ENCODE measurements around the gene OSBPL2. TPM values are rescaled to one million over a fixed set of nuclear protein-coding genes. Genes with fewer than 3 reads are reported as not detected.
A peak's percentile ranks its signal among the peaks of the same experiment; 100 is the strongest.

The OSBPL2 gene
- total RNA-seq, 2 donors from 2014 or later: 40.1 to 41.2 TPM

DNA sequence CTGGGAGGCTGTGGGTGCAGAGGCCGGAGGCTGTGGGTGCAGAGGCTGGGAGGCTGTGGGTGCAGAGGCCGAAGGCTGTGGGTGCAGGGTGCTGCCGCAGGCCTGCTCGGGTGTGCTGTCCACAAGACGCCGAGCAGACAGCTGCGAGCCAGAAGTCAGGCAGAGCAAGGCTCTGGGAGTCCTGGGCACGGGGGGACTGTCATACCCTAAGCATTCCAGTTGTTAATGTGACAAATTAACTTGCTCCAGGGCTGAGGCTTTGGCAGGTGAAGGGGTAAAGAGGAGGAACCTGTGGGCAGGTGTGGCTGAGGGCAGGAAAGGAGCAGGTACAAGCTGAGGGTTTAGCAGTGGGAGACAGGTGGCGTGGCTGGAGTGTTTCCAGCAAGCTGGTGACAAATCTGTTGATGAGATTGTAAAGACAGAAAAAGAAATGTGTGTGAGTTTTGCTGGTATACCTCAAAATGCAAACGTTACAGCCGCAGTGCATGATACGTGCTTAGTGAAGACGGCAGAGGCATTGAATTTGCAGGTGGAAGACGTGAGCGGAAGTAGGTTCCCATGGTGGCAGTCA, 50.3 kb downstream of the OSBPL2 start:
- no peak for DNase-seq
- intact Hi-C loops (cut with DNase I): no loop called here
- ATAC-seq: no peak

DNA sequence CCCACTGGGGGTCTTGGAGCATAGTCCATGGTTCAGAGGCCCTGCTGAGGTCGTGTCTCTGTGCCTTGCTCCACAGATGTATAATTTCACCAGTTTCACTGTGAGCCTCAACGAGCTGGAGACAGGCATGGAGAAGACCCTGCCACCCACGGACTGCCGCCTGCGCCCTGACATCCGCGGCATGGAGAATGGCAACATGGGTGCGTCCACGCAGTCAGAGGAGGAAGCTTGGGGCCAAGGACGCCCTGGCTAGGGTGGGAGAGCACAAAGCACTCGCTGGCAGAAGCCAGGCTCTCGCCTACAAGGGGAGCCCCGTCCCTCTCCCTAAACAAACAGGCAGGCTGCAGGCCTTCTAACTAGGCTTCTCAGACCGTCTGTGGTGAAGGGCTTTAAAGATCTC, 50.8 kb downstream of the OSBPL2 start:
- intact Hi-C loops (cut with DNase I): no loop called here
- ATAC-seq: no peak
- DNase-seq: no peak

DNA sequence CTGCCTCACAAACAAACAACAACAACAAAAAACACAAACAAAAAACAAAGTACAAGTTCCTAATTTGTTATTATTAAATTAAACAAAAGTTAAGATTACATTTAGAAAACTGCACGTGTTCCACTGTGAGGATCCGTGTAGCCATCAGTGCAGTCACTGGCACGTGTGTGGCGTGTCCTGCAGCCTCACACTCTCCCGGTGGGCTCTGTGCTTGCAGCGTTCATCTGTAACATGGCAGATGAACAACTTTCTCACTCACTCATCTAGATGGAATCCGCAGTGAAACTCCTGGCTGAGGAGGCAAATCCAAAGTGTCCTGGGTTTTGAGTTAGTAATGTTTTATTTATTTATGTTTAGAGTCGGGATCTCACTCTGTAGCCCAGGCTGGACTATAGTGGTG, 51.6 kb downstream of the OSBPL2 start:
- ATAC-seq: no peak
- no peak for DNase-seq
- intact Hi-C loops (cut with DNase I): no loop called here

DNA sequence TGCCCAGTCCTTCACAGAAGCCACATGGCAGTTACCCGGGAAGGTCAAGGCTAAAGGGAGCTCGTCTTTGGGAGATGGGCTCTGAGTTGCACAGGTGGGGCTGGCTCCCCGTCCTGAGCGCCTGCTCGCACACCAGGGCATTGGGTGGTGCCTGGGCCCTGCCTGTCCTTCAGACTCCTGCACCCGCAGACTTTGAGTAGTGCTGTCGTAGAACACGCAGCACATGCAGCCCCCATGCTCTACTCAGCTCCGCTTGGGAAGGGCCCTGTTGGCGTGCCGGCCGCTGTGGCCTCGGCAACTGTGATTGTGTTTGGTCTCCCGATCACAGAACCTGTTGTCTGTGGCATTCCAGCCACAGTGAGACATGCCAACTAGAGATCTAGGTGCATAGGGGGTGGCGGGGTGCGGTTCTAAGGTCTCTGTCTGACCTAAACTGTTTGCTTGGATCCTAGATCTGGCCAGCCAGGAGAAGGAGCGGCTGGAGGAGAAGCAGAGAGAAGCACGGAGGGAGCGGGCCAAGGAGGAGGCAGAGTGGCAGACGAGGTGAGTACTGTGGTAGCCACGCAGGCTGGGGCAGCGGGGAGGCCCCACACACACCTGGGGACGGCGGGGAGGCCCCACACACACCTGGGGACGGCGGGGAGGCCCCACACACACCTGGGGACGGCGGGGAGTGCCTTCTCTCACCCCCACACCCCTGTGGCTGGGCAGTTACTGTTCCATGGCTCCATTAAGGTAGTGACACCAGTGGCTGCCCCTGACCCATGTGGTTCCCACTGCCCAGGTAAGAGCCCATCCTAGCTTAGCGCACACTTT, 53.1 kb downstream of the OSBPL2 start:
- intact Hi-C loops (cut with DNase I): no loop called here
- ATAC-seq (peak in 1 of 2 donors; percentile 9), DNase-seq (no peak)

DNA sequence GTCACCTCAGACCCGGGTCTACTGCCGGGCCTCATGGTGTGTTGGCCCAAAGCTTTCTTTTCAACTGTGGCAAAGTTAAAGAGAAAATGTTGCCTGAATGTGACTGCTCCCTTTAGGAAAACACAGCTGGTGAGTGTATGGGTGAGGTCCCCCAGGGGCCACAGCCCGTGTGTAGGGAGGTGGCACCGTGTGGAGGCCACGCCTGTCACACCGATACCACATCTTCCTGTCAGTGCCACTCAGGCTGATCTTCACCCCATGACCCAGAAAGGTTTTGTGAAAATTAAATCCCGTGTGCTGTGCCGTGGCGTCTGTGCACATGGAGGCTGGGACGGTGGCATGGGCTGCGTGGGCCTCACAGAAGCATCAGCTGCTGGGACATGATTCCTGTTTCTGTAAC, 53.8 kb downstream of the OSBPL2 start:
- intact Hi-C loops (cut with DNase I): no loop called here
- DNase-seq: no peak
- ATAC-seq: no peak

DNA sequence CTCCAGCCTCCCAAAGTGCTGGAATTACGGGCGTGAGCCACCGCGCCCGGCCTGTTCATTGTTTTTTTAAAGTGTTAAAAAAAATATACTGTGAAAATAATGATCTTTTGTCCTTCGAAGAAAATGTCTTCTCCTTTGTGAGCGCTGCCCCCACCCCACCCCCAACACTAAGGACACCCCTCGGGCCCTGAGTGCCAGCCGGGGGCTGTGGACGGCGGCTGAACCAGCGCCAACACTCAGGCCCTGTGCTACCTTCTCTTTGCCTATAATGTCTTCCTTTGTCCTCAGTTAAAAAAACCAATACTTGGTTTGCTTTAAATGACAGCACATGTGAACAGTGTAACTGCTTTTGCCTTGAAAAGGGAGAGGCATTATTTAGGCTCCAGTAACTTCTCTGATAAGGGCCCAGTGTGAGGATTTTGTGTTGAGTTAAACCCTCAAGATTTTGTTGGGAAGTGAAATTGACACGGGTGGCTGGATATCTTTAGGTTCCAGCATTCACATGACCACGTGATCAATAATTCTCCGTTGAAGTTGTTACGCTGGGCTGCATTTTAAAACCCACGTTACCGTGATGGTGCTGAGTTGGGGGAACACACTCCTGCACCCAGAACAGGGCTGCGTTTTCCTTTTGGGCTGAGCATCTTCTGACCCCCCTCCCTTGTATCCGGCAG, 54.9 kb downstream of the OSBPL2 start:
- ATAC-seq: no peak
- intact Hi-C loops (cut with DNase I): no loop called here

DNA sequence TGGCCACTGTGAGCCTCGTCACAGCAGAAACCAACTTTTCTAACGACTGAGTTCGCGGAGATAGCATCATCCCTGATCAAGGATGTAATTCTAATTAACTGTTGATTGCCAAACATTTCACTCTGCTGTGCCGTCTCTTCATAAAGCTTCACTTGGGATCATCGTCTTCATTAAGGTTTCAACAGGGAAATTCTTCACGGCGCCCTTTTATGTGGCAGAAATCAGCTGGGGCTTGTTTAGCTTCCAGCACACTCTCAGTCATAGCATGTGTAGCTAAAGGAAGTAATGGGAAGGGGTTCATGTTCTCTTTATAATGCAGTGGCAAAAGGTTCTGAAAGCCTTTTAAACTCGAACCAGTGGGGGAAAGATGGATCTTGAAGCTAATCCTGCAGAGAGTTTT, 55.6 kb downstream of the OSBPL2 start:
- intact Hi-C loops (cut with DNase I): no loop called here

More for the DNA sequence above, 54.9 kb downstream of the OSBPL2 start:
- DNase-seq: no peak

DNA sequence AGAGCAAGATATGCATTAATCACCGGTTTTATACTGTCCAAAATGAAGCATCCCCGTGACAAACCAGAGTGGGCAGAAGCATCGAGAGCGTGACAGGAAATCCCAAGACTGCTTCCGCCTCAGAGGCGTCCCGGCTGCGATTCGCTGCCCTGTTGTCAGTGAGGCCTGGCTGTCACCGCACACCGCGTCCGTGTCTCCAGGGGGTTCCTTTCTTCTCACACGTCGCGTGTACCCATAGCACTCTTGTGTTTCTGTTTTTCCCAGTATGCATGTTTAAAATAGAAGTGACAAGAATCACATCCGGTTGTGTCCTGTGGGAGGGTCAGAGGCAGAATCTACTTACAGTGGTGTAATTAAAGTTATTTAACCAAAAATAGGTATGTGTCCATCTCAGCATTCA, 56.2 kb downstream of the OSBPL2 start:
- no peak for DNase-seq
- intact Hi-C loops (cut with DNase I): no loop called here

More for the DNA sequence above, 55.6 kb downstream of the OSBPL2 start:
- ATAC-seq (no peak), DNase-seq (no peak)

DNA sequence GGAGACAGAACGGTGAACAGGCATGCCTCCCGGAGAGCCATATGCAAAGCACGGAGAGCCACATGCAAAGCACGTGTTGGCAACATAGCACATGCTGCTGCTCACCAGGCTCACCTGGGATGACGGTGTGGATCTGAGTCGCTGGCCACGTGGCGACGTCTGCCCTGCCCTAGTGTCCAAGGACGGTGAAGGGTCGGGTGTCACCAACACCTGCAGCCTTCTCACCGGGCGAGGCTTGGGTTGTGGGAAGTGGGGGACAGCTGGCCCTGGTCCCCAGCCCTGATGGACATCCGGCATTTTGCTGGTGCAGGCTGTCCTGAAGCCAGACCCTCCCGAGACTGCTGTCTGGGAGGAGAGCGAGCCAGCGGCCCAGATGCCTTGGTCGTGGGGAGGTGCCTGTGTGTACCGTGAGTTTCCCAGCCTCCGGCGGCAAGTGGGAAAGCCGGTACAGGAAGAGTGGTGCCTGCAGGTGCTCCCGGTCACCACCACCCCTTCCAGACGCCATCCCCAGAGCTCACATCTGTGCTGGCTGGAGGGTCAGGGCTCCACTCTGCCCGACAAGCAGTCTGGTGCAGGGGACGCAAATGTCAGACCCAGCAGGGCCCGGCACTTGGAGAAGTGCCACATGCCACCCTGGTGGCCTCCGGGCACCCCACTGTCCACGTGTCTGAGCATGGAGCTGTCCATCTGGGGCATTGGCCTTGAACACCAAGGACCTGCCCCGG, 58.6 kb downstream of the OSBPL2 start:
- intact Hi-C loops (cut with DNase I): loop anchor here in 1 of 2 donors (5.0 kb wide), 1 partner anchor 185 kb away; no protein-coding TSS in a partner anchor
- ATAC-seq: no peak

More for the DNA sequence above, 56.2 kb downstream of the OSBPL2 start:
- ATAC-seq: no peak

DNA sequence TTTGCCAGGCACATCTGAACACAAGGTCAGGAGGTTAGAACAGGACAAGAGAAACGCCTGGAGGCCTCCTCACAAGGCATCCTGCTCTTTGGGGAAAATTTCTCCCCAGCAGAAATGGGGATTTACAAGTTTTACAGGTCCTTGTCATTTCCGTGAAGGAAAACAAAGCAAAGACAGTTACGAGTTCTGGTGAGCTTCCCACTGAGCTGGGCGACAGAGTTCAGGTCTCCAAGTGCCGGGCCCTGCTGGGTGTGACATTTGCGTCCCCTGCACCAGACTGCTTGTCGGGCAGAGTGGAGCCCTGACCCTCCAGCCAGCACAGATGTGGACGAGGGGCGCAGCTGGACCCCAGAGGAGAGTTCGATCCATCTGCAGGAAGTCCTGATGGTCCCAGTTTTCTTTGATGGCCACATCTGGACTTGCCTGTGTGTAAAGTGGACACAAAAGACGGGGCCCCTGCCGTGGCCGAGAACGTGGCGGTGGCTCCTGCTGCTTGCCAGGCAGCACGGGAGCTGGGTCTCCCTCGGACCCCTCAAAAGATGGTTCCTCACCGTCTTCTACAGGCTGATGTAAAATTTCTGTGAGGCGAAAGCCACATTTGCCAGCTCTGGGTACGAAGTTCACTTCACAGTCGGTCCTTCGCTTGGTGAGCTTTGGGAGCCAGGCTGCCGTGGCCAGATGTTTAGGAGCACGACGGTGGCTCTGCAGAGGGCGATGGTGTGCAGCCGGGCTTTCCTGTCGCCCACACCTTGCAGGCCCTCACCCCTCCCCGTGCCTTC, 59.3 kb downstream of the OSBPL2 start:
- ATAC-seq: no peak
- DNase-seq: no peak
- intact Hi-C loops (cut with DNase I): loop anchor here in 1 of 2 donors (5.0 kb wide), 1 partner anchor 185 kb away; no protein-coding TSS in a partner anchor

More for the DNA sequence above, 58.6 kb downstream of the OSBPL2 start:
- no peak for DNase-seq

DNA sequence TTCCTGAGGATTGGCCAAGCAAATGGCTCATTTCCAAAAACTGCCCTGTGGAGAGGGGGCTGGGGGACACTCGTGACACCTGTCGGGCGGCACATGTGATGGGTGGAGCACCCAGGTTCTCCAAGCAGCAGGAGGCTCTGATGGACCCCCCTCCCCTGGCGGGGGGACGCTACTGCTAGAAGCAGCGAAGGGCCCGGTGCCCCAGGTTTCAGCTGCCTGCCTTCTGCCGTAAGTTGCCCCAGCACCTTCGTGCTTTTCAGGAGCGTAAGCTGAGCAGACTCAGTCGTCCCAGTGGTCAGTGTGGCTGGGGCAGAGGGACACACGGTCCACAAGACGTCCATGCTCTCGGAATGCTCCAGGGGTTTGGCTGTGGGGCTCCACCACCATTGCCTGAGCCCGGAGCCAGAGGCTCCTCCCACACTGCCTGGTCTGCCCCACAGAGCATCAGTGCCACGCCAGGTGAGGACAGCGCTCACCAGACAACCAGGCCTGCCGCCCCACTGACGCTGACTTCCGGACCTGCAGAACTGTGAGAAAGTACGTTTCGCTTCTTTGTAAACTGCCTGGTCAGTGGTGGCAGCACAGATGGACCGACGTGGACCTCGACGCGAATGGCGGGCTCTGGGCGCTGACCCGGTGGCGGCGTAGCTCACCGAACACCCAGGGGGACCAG, 60.4 kb downstream of the OSBPL2 start:
- ATAC-seq (no peak), DNase-seq (peak; percentile 24)
- intact Hi-C loops (cut with DNase I): loop anchor here in 1 of 2 donors (5.0 kb wide), 1 partner anchor 184 kb away; no protein-coding TSS in a partner anchor

DNA sequence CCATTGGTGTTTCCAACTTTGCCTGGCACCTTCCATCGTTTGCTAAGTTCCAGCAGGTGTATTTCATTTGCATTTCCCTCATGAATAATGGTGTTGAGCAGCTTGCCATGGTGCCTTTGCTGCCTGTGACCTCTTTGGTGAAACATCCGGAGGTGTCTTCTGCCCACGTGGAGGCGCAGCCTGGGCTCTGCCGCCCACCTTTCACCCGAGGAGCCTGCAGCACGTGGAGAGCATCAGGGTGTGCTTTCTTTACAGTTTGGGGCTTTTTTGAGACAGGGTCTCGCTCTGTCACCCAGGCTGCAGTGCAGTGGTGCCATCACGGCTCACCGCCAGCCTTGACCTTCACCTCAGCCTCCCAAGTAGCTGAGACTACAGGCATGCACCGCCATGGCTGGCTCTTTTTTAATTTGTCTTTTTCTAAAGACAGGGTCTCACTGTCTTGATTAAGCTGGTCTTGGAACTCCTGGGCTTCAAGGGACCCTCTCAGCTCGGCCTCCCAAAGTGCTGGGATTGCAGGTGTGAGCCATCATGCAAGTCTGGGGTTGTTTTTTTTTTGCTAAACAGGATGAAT, 61.4 kb downstream of the OSBPL2 start:
- no peak for ATAC-seq
- DNase-seq: no peak
- intact Hi-C loops (cut with DNase I): loop anchor here in 1 of 2 donors (5.0 kb wide), 2 partner anchors 83 to 183 kb away; no protein-coding TSS in a partner anchor

DNA sequence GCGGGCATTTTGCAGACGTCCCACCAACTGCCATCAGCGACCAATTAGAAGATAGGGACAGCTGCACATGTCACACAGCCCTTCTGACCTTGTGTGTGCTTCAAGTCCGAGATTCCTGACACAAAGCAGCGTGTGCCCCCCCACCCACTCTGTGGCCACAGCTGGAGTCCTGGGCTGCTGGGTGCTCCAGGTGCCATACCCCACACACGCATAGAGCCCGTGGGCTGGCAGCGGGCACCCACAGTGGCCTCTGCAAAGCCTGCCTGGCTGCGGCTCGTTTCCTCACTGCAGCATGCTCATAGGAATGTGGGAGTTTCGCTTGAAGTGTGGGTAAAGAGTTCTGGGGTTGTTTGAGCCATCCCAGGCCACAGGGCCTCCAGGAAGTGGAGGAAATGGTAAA, 62.0 kb downstream of the OSBPL2 start:
- intact Hi-C loops (cut with DNase I): loop anchor here in 1 of 2 donors (5.0 kb wide), 1 partner anchor 82 kb away; no protein-coding TSS in a partner anchor
- no peak for DNase-seq
- no peak for ATAC-seq

DNA sequence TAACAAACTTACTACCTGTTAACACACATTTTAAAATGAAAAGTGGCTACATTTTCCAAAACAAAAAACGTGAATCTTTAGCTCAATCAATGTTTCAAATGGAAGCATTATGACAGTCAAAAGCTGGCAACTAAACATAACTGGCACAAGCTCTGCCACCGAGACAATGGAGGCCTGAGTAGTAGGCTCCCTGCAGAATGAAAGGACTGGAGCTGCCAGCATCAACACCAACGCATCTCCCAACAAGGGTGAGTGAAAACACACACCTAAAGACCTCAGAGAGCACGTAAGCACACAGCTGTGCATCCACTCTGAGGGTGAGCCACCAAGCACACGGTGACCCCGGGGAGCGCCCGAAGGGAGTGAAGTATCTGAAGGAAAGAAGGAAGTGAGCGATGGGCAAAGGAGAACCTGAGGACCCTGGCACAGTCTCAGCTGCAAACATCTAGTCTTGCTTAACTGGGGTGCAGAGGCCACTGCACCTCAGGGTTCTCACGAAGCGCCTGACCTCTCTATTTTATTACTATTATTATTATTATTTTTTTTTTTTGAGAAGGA, 62.9 kb downstream of the OSBPL2 start:
- intact Hi-C loops (cut with DNase I): loop anchor here in 1 of 2 donors (5.0 kb wide), 1 partner anchor 81 kb away; no protein-coding TSS in a partner anchor
- ATAC-seq (no peak), DNase-seq (no peak)

DNA sequence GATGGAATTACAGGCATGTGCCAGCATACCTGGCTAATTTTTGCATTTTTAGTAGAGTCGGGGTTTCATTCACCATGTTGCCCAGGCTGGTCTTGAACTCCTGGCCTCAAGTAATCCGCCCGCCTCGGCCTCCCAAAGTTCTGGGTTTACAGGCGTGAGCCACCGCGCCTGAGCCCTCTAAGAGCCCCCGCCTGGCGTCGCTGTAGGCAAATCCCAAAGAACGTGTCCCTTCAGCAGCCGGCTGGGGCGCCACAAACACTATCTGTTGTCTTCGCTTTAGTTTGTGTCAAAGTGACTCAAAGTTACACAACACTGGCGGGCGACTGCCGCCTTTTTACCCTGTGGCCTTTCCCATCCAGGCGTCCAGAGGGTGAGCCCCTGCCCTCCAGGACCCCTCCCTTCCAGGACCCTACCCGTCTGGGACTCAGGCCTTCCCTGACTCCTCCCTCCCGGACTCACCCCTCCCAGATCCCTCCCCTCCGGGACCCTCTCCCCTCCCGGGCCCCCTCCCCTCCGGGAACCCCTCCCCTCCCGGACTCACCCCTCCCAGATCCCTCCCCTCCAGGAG, 63.5 kb downstream of the OSBPL2 start:
- ATAC-seq: peak; percentile 66 to 67
- intact Hi-C loops (cut with DNase I): loop anchor here (2.0 to 5.0 kb wide), 2 partner anchors 80 to 81 kb away; no protein-coding TSS in a partner anchor

DNA sequence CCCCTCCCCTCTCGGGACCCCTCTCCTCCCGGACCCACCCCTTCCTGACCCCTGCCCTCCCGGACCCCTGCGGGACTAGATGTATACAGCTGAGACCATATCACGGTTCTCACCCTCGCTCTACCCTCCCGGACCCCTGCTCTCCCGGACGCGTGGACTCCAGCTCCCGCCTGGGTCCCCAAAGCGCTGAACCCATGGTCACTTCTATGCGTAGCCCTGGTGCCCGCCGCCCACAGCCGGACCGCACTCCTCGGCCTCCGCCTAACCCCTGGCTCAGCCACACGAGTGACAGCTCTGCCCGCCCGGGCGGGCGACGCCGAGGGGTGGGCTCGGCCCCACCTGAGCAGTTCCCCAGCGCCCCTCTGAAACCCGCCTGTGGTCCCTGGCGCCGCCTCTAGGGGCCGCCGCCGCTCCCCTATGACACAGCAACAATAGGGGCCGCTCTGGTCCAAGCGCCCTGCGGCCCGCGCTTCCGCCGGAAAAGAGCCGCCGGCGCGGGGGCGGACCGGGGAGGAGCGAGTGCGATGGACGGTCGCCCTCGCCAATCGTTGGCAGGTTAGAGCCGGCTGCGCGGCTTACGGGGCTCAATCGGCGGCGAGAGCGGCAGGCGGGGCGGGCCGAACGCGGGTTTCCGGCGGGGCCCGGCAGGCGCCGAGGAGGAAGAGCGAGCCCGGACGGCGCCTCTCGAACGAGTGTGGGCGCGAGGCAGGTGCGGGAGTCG, 64.2 kb downstream of the OSBPL2 start, which contains the start of gene ADRM1:
TSS of gene ADRM1 (plus strand) at position 657 of the 721 bp plus-strand sequence. CDS start 572 bp downstream, outside the sequence.
- ATAC-seq (peak; percentile 92 to 95), DNase-seq (peak; percentile 96)
- intact Hi-C loops (cut with DNase I): loop anchor here (2.0 to 5.0 kb wide), 2 partner anchors 80 kb away; no protein-coding TSS in a partner anchor

More for the DNA sequence above, 63.5 kb downstream of the OSBPL2 start:
- peak; percentile 95 for DNase-seq

Measured in left cardiac atrium (tissue), 4 donors.